DOHH2 (cell line): ENCODE results near the gene TFCP2L1.

Experiments used
- H3F3A ChIP-seq: fragments of 200-600 bp; sonication (generic), shearing (Covaris generic); 2 replicates; pipeline ENCODE4 v1.6.0; 2016; ENCODE audit warnings: antibody characterized with exemption, mild to moderate bottlenecking; ENCODE audit not compliant: control insufficient read depth, insufficient read depth
- H3K27ac ChIP-seq: fragments of 200-600 bp; sonication (generic); 2 replicates; pipeline ENCODE4 v1.5.1; 2014; ENCODE audit warnings: low read depth, mild to moderate bottlenecking, low read length, moderate library complexity
- H3K27me3 ChIP-seq: fragments of 200-600 bp; sonication (generic); 2 replicates; pipeline ENCODE4 v1.6.1; 2014; ENCODE audit warnings: mild to moderate bottlenecking, low read length, mixed read lengths; ENCODE audit not compliant: control insufficient read depth
- H3K36me3 ChIP-seq: fragments of 200-600 bp; sonication (generic); 2 replicates; pipeline ENCODE4 v1.6.1; 2014; ENCODE audit warnings: mild to moderate bottlenecking, low read length, moderate library complexity, mixed read lengths; ENCODE audit not compliant: control insufficient read depth
- H3K4me1 ChIP-seq: fragments of 200-600 bp; sonication (generic); 2 replicates; pipeline ENCODE4 v1.6.1; 2014; ENCODE audit warnings: mild to moderate bottlenecking, low read length, mixed read lengths; ENCODE audit not compliant: control insufficient read depth
- H3K4me2 ChIP-seq: fragments of 200-600 bp; sonication (generic); 2 replicates; pipeline ENCODE4 v1.6.0; 2014; ENCODE audit warnings: mild to moderate bottlenecking, low read length, moderate library complexity
- H3K4me3 ChIP-seq: fragments of 200-600 bp; sonication (generic); 2 replicates; pipeline ENCODE4 v1.5.1; 2014; ENCODE audit warnings: mild to moderate bottlenecking, low read length, mixed read lengths
- H3K79me2 ChIP-seq: fragments of 200-600 bp; sonication (generic); 2 replicates; pipeline ENCODE4 v1.6.1; 2014; ENCODE audit warnings: mild to moderate bottlenecking, low read length, mixed read lengths; ENCODE audit not compliant: control insufficient read depth
- H3K9me2 ChIP-seq: fragments of 200-600 bp; sonication (generic); replicated peaks from 2 replicates; pipeline ENCODE4 v1.6.1; 2014; ENCODE audit warnings: mild to moderate bottlenecking, low read length, mixed read lengths; ENCODE audit not compliant: control insufficient read depth
- H3K9me3 ChIP-seq: fragments of 200-600 bp; sonication (generic); 2 replicates; pipeline ENCODE4 v1.6.1; 2014; ENCODE audit warnings: antibody characterized with exemption, low read length, mixed read lengths; ENCODE audit not compliant: control insufficient read depth, insufficient read depth
- H4K20me1 ChIP-seq: fragments of 200-600 bp; sonication (generic); 2 replicates; pipeline ENCODE4 v1.6.0; 2014; ENCODE audit warnings: low read depth, mild to moderate bottlenecking, antibody characterized with exemption, low read length, moderate library complexity; ENCODE audit not compliant: control insufficient read depth, insufficient read depth
- EZH2phosphoT487 ChIP-seq: fragments of 200-600 bp; sonication (generic); IDR thresholded peaks from 2 replicates; pipeline ENCODE4 v1.6.1; 2017; ENCODE audit warnings: borderline replicate concordance, mild to moderate bottlenecking, antibody characterized with exemption, low read length, moderate library complexity, mixed read lengths
- TF ChIP-seq, protein P1 (sequence below): fragments of 200-600 bp; sonication (generic); IDR thresholded peaks from one replicate; pipeline ENCODE4 v1.5.1; 2014; ENCODE audit warnings: antibody characterized with exemption, mild to moderate bottlenecking, low read depth, low read length; ENCODE audit not compliant: poor library complexity, severe bottlenecking

Gene TFCP2L1

GRCh38 chr2:121189661-121190381 is 95.2 kb downstream of the TFCP2L1 start:
- H3K27ac ChIP-seq: no peak overlapping the region
- H3K36me3 ChIP-seq: no peaks in the 10 kb centered on the region
- TF ChIP-seq EZH2phosphoT487: no peak
- TF ChIP-seq, protein P1, sequence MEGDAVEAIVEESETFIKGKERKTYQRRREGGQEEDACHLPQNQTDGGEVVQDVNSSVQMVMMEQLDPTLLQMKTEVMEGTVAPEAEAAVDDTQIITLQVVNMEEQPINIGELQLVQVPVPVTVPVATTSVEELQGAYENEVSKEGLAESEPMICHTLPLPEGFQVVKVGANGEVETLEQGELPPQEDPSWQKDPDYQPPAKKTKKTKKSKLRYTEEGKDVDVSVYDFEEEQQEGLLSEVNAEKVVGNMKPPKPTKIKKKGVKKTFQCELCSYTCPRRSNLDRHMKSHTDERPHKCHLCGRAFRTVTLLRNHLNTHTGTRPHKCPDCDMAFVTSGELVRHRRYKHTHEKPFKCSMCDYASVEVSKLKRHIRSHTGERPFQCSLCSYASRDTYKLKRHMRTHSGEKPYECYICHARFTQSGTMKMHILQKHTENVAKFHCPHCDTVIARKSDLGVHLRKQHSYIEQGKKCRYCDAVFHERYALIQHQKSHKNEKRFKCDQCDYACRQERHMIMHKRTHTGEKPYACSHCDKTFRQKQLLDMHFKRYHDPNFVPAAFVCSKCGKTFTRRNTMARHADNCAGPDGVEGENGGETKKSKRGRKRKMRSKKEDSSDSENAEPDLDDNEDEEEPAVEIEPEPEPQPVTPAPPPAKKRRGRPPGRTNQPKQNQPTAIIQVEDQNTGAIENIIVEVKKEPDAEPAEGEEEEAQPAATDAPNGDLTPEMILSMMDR: no peak
- no peak overlapping the region for H3K4me2 ChIP-seq
- H3F3A ChIP-seq: no peaks in the 10 kb centered on the region
- H4K20me1 ChIP-seq: no peaks in the 10 kb centered on the region
- H3K79me2 ChIP-seq: no peaks in the 10 kb centered on the region
- H3K4me1 ChIP-seq: no peaks in the 10 kb centered on the region
- no peaks in the 10 kb centered on the region for H3K27me3 ChIP-seq
- H3K9me3 ChIP-seq: no peaks in the 10 kb centered on the region
- H3K4me3 ChIP-seq: no peak overlapping the region
- H3K9me2 ChIP-seq: no peaks in the 10 kb centered on the region

- Histone ChIP-seq H3K4me2 (no peak overlapping the region), H3K4me1 (no peaks in the 10 kb centered on the region)
- TF ChIP-seq, protein P1: no peak
- no peak for TF ChIP-seq EZH2phosphoT487
Measured at GRCh38 chr2:121189011-121189410, 96.0 kb downstream of the TFCP2L1 start.

GRCh38 chr2:121187982-121188411 is 97.0 kb downstream of the TFCP2L1 start:
- H3K27ac ChIP-seq: no peak overlapping the region

More at GRCh38 chr2:121189011-121189410, 96.0 kb downstream of the TFCP2L1 start:
- Histone ChIP-seq H3K9me2 (no peaks in the 10 kb centered on the region), H3F3A (no peaks in the 10 kb centered on the region), H3K79me2 (no peaks in the 10 kb centered on the region), H3K27me3 (no peaks in the 10 kb centered on the region), H3K36me3 (no peaks in the 10 kb centered on the region), H3K27ac (no peak overlapping the region), H3K9me3 (no peaks in the 10 kb centered on the region), H4K20me1 (no peaks in the 10 kb centered on the region), H3K4me3 (no peak overlapping the region)

More at GRCh38 chr2:121187982-121188411, 97.0 kb downstream of the TFCP2L1 start:
- TF ChIP-seq EZH2phosphoT487: no peak
- TF ChIP-seq, protein P1: no peak
- H3K9me3 ChIP-seq: no peaks in the 10 kb centered on the region
- H3F3A ChIP-seq: no peaks in the 10 kb centered on the region
- H3K36me3 ChIP-seq: no peaks in the 10 kb centered on the region
- no peaks in the 10 kb centered on the region for H4K20me1 ChIP-seq
- no peak overlapping the region for H3K4me2 ChIP-seq
- no peaks in the 10 kb centered on the region for H3K9me2 ChIP-seq
- no peaks in the 10 kb centered on the region for H3K4me1 ChIP-seq
- no peak overlapping the region for H3K4me3 ChIP-seq
- H3K79me2 ChIP-seq: no peaks in the 10 kb centered on the region
- no peaks in the 10 kb centered on the region for H3K27me3 ChIP-seq
